Colonic mucosa (tissue), 4 donors: ENCODE results near the gene SUSD1. TPM values are rescaled to one million over a fixed set of nuclear protein-coding genes. Genes with fewer than 3 reads are reported as not detected.

Experiments
- DNase-seq: peaks from one replicate; pipeline ENCODE4 v3.0.0-alpha.2; 2020
- H3K27ac ChIP-seq: fragments of 200-600 bp; one replicate; pipeline ENCODE4 v1.8.0; 2021
- H3K27me3 ChIP-seq: fragments of 200-600 bp; one replicate; pipeline ENCODE4 v1.8.0; 2021
- H3K36me3 ChIP-seq: fragments of 200-600 bp; one replicate; pipeline ENCODE4 v1.8.0; 2021
- H3K4me1 ChIP-seq: fragments of 200-600 bp; one replicate; pipeline ENCODE4 v1.8.0; 2021; ENCODE audit warnings: mild to moderate bottlenecking
- H3K4me3 ChIP-seq: fragments of 200-600 bp; one replicate; pipeline ENCODE4 v1.8.0; 2021
- H3K9ac ChIP-seq, 2 donors: one replicate each; pipeline ENCODE4 v1.7.0; 2013; ENCODE audit warnings: control low read depth in 2 of 2, low read depth in 2 of 2, low read length in 2 of 2
- H3K9me3 ChIP-seq: fragments of 200-600 bp; one replicate; pipeline ENCODE4 v1.8.0; 2021
- intact Hi-C: fragments of 100-400 bp; cut with DNase I; formaldehyde crosslinking; loops from one replicate; pipeline ENCODE4 v1.14.1; 2022
- total RNA-seq, 2 donors: library from RNA; stranded (reverse); fragmentation: NEBNext Ultra II Directional in 1 of 2; extraction: Animal tissue kit (Norgen Biotek cat#: 25700) in 1 of 2; gene quantifications; one replicate each; pipeline ENCODE4 v1.2.1, GENCODE V29; 2021
- TF ChIP-seq, protein P1 (sequence below): fragments of 200-600 bp; IDR thresholded peaks from one replicate; pipeline ENCODE4 v1.8.0; 2022; ENCODE audit warnings: antibody characterized with exemption, mild to moderate bottlenecking
- donor health status: healthy.
- donor health status: DM: no; HTN: no; CAD: no.
- donor health status: DM: no; HTN: no; CAD: no.

Gene SUSD1
- total RNA-seq, 2 donors from 2014 or later: 23.3 to 25.1 TPM

DNA sequence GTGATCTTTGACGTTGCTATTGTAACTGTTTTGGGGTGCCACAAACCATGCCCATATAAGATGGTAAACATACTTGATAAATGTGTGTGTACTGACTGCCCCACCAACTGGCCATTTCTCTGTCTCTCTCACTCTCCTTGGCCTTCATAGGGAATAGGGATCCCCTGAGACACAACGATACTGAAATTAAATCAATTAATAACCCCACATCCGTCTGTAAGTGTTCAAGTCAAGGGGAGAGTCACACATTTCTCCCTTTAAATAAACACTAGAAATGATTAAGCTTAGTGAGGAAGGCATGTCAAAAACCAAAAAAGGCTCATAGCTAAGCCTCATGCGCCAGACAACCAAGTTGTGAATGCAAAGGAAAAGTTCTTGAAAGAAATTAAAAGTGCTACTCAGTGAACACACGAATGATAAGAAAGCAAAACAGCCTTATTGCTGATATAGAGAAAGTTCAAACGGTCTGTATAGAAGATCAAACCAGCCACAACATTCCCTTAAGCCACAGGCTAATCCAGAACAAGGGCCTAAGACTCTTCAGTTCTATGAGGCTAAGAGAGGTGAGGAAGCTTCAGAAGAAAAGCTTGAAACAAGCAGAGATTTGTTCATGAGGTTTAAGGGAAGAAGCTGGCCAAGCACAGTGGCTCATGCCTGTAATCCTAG lies 167.4 kb downstream of the SUSD1 start:
- H3K4me3 ChIP-seq: no peak overlapping the region
- H3K27ac ChIP-seq: no peak overlapping the region
- peaks cover 4% of the 10 kb centered on the region for H3K4me1 ChIP-seq

GRCh38 chr9:112006361-112007020 lies 168.6 kb downstream of the SUSD1 start:
- Histone ChIP-seq H3K36me3 (no peaks in the 10 kb centered on the region), H3K9me3 (no peaks in the 10 kb centered on the region), H3K27me3 (no peaks in the 10 kb centered on the region), H3K9ac (no peak overlapping the region), H3K27ac (no peak overlapping the region), H3K4me1 (peaks cover 2% of the 10 kb centered on the region), H3K4me3 (no peak overlapping the region)
- intact Hi-C loops: no loop called here
- TF ChIP-seq, protein P1, sequence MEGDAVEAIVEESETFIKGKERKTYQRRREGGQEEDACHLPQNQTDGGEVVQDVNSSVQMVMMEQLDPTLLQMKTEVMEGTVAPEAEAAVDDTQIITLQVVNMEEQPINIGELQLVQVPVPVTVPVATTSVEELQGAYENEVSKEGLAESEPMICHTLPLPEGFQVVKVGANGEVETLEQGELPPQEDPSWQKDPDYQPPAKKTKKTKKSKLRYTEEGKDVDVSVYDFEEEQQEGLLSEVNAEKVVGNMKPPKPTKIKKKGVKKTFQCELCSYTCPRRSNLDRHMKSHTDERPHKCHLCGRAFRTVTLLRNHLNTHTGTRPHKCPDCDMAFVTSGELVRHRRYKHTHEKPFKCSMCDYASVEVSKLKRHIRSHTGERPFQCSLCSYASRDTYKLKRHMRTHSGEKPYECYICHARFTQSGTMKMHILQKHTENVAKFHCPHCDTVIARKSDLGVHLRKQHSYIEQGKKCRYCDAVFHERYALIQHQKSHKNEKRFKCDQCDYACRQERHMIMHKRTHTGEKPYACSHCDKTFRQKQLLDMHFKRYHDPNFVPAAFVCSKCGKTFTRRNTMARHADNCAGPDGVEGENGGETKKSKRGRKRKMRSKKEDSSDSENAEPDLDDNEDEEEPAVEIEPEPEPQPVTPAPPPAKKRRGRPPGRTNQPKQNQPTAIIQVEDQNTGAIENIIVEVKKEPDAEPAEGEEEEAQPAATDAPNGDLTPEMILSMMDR: no peak
- peak; percentile 14 for DNase-seq

More for the DNA sequence above, 167.4 kb downstream of the SUSD1 start:
- Histone ChIP-seq H3K36me3 (no peaks in the 10 kb centered on the region), H3K9ac (no peak overlapping the region), H3K27me3 (no peaks in the 10 kb centered on the region), H3K9me3 (no peaks in the 10 kb centered on the region)
- intact Hi-C loops: no loop called here
- no peak for DNase-seq
- TF ChIP-seq, protein P1: no peak

- Histone ChIP-seq H3K9ac (no peak overlapping the region), H3K4me3 (no peak overlapping the region), H3K9me3 (no peaks in the 10 kb centered on the region), H3K4me1 (no peaks in the 10 kb centered on the region), H3K36me3 (no peaks in the 10 kb centered on the region), H3K27ac (no peak overlapping the region), H3K27me3 (no peaks in the 10 kb centered on the region)
- TF ChIP-seq, protein P1: no peak
- intact Hi-C loops: no loop called here
- peak; percentile 10 for DNase-seq
These were observed 169.2 kb downstream of the SUSD1 start for GRCh38 chr9:112005939-112006338.

- Histone ChIP-seq H3K9me3 (no peaks in the 10 kb centered on the region), H3K4me1 (no peaks in the 10 kb centered on the region), H3K4me3 (no peak overlapping the region), H3K9ac (no peak overlapping the region), H3K27ac (no peak overlapping the region), H3K36me3 (no peaks in the 10 kb centered on the region), H3K27me3 (no peaks in the 10 kb centered on the region)
- DNase-seq: no peak
- TF ChIP-seq, protein P1: no peak
- intact Hi-C loops: no loop called here
These were observed 171.6 kb downstream of the SUSD1 start for GRCh38 chr9:112003538-112003937.

GRCh38 chr9:112002847-112003457 lies 172.1 kb downstream of the SUSD1 start:
- H3K4me1 ChIP-seq: no peaks in the 10 kb centered on the region
- H3K27ac ChIP-seq: no peak overlapping the region
- H3K27me3 ChIP-seq: no peaks in the 10 kb centered on the region
- H3K9me3 ChIP-seq: no peaks in the 10 kb centered on the region
- no peak overlapping the region for H3K4me3 ChIP-seq
- H3K9ac ChIP-seq: no peak overlapping the region
- no peaks in the 10 kb centered on the region for H3K36me3 ChIP-seq
- DNase-seq: no peak
- TF ChIP-seq, protein P1: no peak
- intact Hi-C loops: no loop called here
